ENCODE results near the gene REM2. TPM values are rescaled to one million over a fixed set of nuclear protein-coding genes. Genes with fewer than 3 reads are reported as not detected.

Gene REM2
- total RNA-seq, 1 donor from 2014 or later = 0.41 TPM

DNA sequence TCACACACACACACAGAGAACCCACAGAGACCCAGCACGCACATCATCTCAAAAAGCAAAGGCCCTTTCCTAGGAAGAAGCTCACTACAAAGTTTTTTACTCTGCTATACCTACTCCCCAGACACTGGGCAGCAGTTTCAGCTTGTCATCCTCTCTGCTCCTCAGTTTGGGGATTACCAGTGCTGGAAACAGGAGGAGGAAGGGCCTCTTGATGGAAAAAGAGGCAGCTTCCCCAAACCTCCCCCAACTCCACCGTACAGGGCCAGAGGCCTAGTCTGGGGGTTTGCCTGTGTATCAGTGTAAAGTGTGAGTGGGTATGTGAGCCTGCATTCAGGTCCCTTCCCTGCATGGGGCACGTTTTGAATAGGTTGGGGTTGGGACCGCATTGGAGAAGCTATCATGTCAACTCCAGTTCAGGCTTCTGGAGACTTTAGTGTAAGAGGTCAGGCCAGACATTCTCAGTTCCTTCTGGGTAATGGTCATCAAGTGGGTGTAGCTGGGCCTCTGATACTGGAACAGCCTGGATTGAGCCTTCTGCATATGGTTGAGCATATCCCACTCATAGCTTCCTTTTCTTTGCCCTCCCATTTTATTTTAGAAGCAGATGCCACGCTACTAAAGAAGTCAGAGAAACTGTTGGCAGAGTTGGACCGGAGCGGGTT, 1.2 kb downstream of the REM2 start:
- DNase-seq = no peak
- no peak for TF ChIP-seq CTCF (IDR thresholded peaks at IDR 0.05)
- Histone ChIP-seq H3K27ac (no peak overlapping the region), H3K4me3 (no peak overlapping the region), H3K4me1 (peaks cover 11% of the 10 kb centered on the region), H3K27me3 (no peaks in the 10 kb centered on the region), H3K9me3 (no peaks in the 10 kb centered on the region), H3K36me3 (peaks cover 7% of the 10 kb centered on the region)
- intact Hi-C loops (cut with DNase I) = no loop called here
- ATAC-seq = no peak

DNA sequence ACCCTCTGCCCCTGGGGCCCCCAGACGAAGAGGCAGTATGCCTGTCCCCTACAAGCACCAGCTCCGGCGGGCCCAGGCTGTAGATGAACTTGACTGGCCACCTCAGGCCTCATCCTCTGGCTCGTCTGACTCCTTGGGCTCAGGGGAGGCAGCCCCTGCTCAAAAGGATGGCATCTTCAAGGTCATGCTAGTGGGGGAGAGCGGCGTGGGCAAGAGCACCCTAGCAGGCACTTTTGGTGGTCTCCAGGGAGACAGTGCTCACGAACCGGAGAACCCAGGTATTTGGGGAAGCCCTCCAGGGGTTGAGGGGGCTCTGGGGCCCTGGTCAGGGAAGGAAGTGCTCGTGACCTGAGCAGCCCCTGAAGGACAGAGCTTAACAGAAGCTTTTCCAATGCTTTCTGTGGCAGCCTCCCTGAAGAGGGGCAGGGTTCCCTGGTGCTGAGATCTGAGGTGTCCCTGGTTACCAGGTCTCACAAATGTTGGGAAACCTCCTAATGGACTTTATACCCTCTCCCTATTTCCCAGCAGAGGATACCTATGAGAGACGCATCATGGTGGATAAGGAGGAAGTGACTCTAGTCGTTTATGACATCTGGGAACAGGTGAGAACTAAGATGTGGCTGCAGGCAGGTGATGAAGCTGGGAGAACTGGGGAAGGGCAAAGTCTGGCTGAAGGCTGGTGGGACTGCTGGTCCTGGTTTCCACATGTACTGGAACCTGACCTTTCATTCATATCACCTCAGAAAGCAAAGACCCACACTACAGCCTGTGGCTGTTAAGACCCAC, 1.9 kb downstream of the REM2 start:
- DNase-seq = no peak
- intact Hi-C loops (cut with DNase I) = no loop called here
- Histone ChIP-seq H3K4me1 (peaks cover 11% of the 10 kb centered on the region), H3K36me3 (no peaks in the 10 kb centered on the region), H3K27ac (no peak overlapping the region), H3K27me3 (no peaks in the 10 kb centered on the region), H3K9me3 (no peaks in the 10 kb centered on the region), H3K4me3 (no peak overlapping the region)
- no peak for ATAC-seq
- TF ChIP-seq CTCF (IDR thresholded peaks at IDR 0.05) = no peak

- no peaks in the 10 kb centered on the region for H3K9me3 ChIP-seq
- DNase-seq = no peak
- no peak for TF ChIP-seq CTCF (IDR thresholded peaks at IDR 0.05)
- intact Hi-C loops (cut with DNase I) = no loop called here
- no peaks in the 10 kb centered on the region for H3K27me3 ChIP-seq
- H3K36me3 ChIP-seq = no peaks in the 10 kb centered on the region
- ATAC-seq = no peak
- H3K27ac ChIP-seq = no peak overlapping the region
- peaks cover 11% of the 10 kb centered on the region for H3K4me1 ChIP-seq
- H3K4me3 ChIP-seq = peak overlapping the region; percentile 68
Measured at GRCh38 chr14:22885975-22886374, 3.0 kb downstream of the REM2 start.

DNA sequence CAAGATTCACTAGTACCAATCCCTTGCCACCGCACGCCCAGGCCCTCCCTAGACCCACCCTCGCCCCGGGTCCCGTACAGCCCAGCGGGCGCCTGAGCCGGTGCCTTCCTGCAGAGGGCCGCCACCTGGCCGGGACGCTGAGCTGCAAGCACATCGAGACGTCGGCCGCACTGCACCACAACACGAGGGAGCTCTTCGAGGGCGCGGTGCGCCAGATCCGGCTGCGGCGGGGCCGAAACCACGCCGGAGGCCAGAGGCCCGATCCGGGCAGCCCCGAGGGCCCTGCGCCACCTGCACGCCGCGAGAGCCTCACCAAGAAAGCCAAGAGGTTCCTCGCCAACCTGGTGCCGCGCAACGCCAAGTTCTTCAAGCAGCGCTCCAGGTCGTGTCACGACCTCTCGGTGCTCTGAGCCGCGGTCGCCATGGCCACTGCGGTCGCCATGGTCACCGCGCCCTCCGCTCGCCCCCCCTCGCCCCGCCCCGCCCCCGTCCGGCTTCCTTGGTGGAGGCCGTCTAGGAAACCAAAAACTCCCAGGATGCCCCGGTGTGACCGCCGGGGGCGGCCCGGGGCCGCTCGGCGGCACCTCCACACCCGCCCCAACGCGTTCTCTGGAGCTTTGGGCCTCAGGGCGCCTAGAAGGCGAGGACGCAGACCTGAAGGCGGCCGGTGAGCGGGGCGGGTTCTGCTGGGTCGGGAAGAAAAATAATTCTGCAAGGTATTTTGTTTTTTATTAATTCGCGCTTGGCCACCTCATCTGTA, 3.7 kb downstream of the REM2 start:
- H3K27me3 ChIP-seq = no peaks in the 10 kb centered on the region
- peak; percentile 19 for TF ChIP-seq CTCF (IDR thresholded peaks at IDR 0.05)
- no peaks in the 10 kb centered on the region for H3K36me3 ChIP-seq
- ATAC-seq = peak; percentile 90
- H3K4me1 ChIP-seq = peaks cover 11% of the 10 kb centered on the region
- H3K4me3 ChIP-seq = peak overlapping the region; percentile 68
- peak; percentile 93 for DNase-seq
- H3K27ac ChIP-seq = peak overlapping the region; percentile 84
- H3K9me3 ChIP-seq = no peaks in the 10 kb centered on the region
- intact Hi-C loops (cut with DNase I) = no loop called here

DNA sequence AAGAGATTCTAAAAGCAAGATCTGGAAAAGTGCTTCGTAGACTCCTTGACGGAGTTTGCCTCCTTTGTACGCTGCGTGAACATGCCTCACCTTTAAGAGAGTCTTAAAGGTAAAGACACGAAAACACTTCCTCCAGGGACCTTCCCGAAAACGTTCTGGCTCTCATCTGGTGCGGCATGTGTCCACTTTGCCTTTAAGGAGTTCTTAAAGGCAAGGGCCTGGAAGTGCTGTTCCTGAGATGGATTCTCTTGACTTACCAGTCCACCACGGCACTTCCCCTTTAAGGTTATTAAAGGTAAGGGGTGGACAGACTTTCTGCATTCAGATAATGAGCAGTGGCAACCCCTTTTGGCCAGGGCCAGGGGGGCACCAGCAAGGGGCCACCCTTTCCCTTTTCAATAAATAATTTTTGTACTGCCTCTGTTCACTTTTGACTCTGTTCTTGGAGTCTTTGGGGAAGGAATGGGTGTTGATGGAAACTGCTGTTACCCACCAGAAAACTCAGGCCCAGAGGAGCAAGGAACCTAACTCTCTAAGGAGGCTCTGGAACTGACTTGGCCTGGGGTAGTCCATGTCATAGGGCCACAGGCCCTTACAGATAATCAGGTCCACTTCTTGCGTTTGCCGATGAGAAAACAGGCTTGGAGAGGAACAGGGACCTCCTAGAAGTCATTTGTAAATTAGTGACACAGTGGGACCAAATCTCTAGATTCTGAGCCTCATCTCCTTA, 4.4 kb downstream of the REM2 start:
- intact Hi-C loops (cut with DNase I) = no loop called here
- Histone ChIP-seq H3K4me1 (peaks cover 11% of the 10 kb centered on the region), H3K27ac (peak overlapping the region; percentile 84), H3K27me3 (no peaks in the 10 kb centered on the region), H3K36me3 (no peaks in the 10 kb centered on the region), H3K4me3 (peak overlapping the region; percentile 68), H3K9me3 (no peaks in the 10 kb centered on the region)
- TF ChIP-seq CTCF (IDR thresholded peaks at IDR 0.05) = no peak
- ATAC-seq (peak; percentile 81), DNase-seq (no peak)
